ENCODE measurements around the gene ZBTB39. TPM values are rescaled to one million over a fixed set of nuclear protein-coding genes. Genes with fewer than 3 reads are reported as not detected.

Gene ZBTB39
- total RNA-seq, 2 donors from 2014 or later: 3.6 to 5.2 TPM

DNA sequence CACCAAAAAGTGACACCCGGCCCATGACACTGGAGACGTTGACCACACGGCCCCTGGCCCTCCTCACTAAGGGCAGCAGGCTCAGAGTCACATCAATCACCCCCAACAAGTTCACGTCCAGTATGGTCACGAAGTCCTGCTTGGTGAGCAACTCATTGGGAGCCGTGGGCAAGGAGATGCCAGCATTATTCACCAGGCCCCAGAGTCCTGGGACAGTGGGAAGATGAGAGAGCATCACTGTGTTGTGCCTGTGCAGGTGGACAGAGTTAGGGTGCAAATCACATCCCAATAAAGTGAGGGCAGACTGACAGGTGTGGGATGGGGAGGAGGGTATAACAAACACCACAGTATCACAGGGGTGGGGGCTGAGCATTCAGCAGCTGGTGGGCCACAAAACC lies 51.4 kb downstream of the ZBTB39 start:
- no peak for TF ChIP-seq POLR2A (IDR thresholded peaks at IDR 0.05)
- TF ChIP-seq, protein P1, sequence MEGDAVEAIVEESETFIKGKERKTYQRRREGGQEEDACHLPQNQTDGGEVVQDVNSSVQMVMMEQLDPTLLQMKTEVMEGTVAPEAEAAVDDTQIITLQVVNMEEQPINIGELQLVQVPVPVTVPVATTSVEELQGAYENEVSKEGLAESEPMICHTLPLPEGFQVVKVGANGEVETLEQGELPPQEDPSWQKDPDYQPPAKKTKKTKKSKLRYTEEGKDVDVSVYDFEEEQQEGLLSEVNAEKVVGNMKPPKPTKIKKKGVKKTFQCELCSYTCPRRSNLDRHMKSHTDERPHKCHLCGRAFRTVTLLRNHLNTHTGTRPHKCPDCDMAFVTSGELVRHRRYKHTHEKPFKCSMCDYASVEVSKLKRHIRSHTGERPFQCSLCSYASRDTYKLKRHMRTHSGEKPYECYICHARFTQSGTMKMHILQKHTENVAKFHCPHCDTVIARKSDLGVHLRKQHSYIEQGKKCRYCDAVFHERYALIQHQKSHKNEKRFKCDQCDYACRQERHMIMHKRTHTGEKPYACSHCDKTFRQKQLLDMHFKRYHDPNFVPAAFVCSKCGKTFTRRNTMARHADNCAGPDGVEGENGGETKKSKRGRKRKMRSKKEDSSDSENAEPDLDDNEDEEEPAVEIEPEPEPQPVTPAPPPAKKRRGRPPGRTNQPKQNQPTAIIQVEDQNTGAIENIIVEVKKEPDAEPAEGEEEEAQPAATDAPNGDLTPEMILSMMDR (IDR thresholded peaks at IDR 0.05): no peak
- Histone ChIP-seq H3K4me3 (no peak overlapping the region), H3K9me3 (no peaks in the 10 kb centered on the region)

DNA sequence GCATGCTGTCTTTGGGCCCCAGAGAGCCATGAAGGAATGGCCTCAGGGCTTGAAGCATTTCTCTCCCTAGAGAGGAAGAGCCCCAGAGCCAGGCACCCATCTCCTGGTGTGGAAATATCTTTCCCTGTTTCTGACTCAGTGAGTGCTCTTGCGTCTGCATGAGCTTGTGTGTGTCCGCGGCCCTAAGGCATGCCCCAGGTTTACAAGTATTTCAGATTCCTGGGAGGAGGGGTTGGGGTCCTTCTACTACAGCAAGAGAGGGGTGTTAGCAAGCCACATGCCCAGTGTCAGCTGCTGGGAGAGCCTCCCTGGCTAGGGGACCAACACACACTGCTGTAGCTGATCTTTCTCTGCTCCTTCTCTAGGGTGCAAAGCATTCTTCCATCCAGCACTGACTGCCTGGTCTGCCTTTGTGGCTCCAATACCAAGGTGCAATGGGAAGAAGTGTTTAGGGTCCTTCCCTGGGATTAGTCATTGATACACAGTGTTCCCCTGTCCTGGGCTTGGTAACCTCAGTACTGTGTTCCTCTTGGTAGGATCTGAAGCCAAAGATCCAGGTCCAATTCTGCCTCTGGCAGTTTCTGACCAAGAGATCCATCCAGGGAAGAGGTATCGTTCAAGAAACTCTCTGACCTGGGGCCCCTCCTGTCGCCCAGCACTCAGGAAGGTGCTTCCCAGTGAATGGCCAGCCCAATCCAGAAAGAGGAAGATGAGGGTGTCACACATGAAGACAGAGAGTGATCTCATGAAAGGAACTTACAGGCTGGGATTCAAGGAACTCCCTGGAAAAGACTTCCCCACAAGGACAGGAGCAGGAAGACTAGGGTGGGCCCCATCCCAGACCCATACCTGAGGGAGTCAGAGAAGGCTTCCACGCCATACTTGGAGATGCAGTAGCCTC lies 52.0 kb downstream of the ZBTB39 start:
- no peak overlapping the region for H3K4me3 ChIP-seq
- ATAC-seq (no peak), DNase-seq (no peak)
- 85 to 90% methylated on average over 5 to 6 of the region's 6 CpGs for WGBS, 2 donors
- no peaks in the 10 kb centered on the region for H3K4me1 ChIP-seq
- TF ChIP-seq POLR2A (IDR thresholded peaks at IDR 0.05): no peak
- TF ChIP-seq, protein P1 (IDR thresholded peaks at IDR 0.05): no peak
- intact Hi-C loops (cut with DNase I): no loop called here
- no peak overlapping the region for H3K27ac ChIP-seq
- H3K27me3 ChIP-seq: no peaks in the 10 kb centered on the region
- no peaks in the 10 kb centered on the region for H3K36me3 ChIP-seq (replicated peaks in 1 of 2; ENCODE audit: insufficient read depth in 1 of 2, low read depth in 2 of 2)
- no peaks in the 10 kb centered on the region for H3K9me3 ChIP-seq

More for the DNA sequence above, 51.4 kb downstream of the ZBTB39 start:
- intact Hi-C loops (cut with DNase I): no loop called here
- Histone ChIP-seq H3K36me3 (replicated peaks in 1 of 2; ENCODE audit: insufficient read depth in 1 of 2, low read depth in 2 of 2) (no peaks in the 10 kb centered on the region), H3K27ac (no peak overlapping the region), H3K27me3 (no peaks in the 10 kb centered on the region), H3K4me1 (no peaks in the 10 kb centered on the region)
- ATAC-seq (no peak), DNase-seq (no peak)
- 56 to 66% methylated on average over 6 of the region's 6 CpGs for WGBS, 2 donors

DNA sequence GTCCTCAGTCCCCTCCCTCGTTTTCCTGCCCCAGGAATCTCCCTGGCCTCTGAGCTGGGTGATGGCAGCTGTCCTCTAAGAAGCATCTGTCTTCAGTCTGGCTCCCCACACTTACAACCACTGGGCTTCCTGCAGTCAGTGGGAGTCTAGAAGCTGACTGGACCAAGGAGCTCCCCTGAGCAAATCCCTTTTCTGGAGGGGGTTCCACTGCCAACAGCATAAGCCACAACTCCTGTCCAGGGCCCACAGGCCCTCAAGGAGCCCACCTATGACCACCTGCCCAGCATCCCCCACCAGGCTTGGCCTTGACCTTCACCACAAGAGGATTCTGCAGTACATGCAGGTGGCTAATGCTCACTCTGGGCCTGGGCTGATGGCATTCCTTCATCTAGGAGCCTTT lies 53.0 kb downstream of the ZBTB39 start:
- Histone ChIP-seq H3K27ac (no peak overlapping the region), H3K9me3 (no peaks in the 10 kb centered on the region), H3K4me3 (no peak overlapping the region), H3K4me1 (no peaks in the 10 kb centered on the region), H3K36me3 (replicated peaks in 1 of 2; ENCODE audit: insufficient read depth in 1 of 2, low read depth in 2 of 2) (no peaks in the 10 kb centered on the region), H3K27me3 (no peaks in the 10 kb centered on the region)
- intact Hi-C loops (cut with DNase I): no loop called here
- DNase-seq (no peak), ATAC-seq (no peak)
- TF ChIP-seq, protein P1 (IDR thresholded peaks at IDR 0.05): no peak
- TF ChIP-seq POLR2A (IDR thresholded peaks at IDR 0.05): no peak
- WGBS, 2 donors: 0 to 18% methylated on average over 1 of the region's 1 CpG

DNA sequence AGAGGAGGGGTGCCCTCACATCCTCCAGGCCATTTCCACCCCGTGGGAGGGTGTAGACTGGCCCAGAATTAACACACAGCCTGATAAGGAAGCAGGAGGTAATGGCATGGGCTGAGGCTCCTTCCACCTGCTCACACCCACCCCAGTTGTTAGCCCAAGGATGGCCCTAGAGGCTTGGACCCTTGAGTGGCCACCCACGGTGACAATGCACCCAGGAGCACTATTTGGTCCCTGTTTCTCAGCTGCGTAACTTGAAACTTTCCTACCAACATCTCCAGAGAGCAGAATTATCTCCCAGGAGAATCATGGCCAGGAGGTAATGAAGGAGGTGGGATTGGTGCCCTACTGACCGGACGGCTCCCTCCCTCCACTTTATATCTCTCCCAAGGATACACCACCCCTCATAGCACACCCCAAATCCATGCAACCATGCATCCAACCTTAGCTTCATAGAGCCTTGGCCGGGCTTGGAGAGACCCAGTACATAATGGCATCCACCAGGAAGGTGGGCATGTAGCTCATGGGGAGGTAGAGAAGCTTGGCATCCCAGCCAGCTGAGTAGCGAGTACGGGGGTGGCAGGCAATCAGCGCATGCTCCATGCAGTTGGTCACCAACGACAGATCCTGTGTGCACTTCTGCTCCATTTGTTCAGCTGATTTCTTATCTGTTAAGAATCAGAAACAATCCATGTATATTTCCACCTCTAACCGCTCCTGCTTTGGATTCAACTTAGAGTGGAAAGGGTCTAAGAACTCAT lies 54.6 kb downstream of the ZBTB39 start:
- DNase-seq (no peak), ATAC-seq (no peak)
- H3K36me3 ChIP-seq (replicated peaks in 1 of 2; ENCODE audit: insufficient read depth in 1 of 2, low read depth in 2 of 2): no peaks in the 10 kb centered on the region
- no peak overlapping the region for H3K4me3 ChIP-seq
- no peak for TF ChIP-seq POLR2A (IDR thresholded peaks at IDR 0.05)
- TF ChIP-seq, protein P1 (IDR thresholded peaks at IDR 0.05): no peak
- no peaks in the 10 kb centered on the region for H3K9me3 ChIP-seq
- no peak overlapping the region for H3K27ac ChIP-seq
- H3K27me3 ChIP-seq: no peaks in the 10 kb centered on the region
- H3K4me1 ChIP-seq: no peaks in the 10 kb centered on the region
- intact Hi-C loops (cut with DNase I): no loop called here
- WGBS, 2 donors: 85 to 88% methylated on average over 11 of the region's 11 CpGs

Measured in body of pancreas (tissue), 4 donors.